GM18868 (cell line): ENCODE results near the gene FARS2.
"Not testable (repeated sequence)": the region's sequence is repeated elsewhere in the genome, so short reads cannot be mapped to it uniquely, and the experiment has no call there.

Source experiments
- ATAC-seq: cut with Tn5 transposase; IDR thresholded peaks from one replicate; pipeline ENCODE4 v1.9.1; 2021; ENCODE audit warnings: mild to moderate bottlenecking, moderate library complexity; ENCODE audit not compliant: unreplicated experiment

FARS2 gene

DNA sequence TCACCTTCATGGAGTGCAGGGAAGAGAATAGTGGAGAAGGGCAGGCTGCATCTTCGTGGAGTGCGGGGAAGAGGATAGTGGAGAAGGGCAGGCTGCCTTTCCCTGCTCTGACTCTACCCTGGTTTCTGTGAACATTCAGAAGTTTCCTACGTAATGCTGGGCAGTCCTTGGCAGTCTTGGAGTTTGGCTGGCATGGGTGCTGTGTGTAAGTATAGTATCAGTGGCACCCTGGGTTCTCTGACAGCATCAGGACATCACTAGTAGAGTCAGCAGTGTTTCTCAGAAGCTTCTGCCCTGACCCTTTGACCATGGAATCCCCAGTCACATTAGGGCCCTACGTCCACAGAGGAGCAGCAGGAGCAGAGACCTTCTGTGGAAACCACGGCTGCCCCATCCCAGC, 392.5 kb downstream of the FARS2 start:
- ATAC-seq: no peak

DNA sequence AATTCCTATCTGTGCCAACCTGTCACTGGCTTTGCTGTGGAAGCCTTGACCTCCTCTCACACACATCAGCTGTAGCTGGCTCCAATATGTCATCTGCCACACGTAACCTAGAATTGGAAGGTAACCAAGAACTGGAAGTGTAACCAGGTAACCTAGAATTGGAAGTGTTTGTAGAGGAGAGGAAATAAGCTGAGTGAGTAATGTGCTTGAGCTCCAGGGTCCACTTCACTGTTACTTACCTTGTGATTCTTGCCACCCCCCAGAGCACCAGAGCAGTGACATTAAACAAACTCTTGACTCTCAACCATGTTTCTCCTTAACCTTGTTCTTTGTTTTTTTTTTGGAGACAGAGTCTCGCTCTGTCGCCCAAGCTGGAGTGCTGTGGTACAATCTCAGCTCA, 394.9 kb downstream of the FARS2 start:
- ATAC-seq: no peak

DNA sequence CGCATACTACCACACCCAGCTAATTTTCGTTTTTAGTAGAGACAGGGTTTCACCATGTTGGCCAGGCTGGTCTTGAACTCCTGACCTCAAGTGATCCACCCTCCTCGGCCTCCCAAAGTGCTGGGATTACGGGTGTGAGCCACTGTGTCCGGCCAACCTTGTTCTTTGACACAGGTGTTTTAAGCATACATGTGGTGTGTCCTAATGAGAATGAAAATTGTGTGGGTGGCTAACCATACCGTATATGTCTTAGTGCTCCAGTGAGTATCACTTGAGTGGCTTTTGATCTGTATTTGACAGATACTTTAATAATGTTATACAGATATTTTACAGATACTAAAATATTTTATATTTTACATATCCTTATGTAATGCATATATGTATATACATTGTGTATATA, 395.4 kb downstream of the FARS2 start:
- not testable (repeated sequence) for ATAC-seq

DNA sequence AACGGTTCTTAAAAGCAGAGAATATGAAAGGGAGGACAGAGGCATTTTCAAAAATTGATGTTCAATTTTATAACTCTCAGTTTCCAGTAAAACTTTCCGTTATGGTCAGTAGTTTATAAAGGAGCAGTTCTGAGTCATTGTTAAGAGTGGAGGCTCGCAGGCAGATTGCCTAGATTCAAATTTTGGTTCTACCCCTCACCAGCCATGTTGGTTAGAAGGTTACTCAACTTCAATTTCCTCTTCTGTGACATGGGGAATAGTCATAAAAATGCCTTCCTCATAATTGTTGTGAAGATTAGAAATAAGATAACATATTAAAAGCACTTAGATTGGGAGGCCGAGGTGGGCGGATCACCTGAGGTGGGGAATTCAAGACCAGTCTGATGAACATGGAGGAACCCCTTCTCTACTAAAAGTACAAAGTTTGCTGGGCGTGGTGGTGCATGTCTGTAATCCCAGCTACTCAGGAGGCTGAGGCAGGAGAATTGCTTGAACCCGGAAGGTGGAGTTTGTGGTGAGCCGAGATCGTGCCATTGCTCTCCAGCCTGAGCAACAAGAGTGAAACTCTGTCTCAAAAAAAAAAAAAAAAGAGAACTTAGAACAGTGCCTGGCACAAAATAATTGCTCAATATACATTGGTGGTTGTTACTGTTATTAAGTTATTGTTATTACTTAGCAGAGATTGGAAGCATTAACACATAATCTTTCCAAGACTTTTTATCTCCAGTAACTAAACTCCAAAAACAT, 396.5 kb downstream of the FARS2 start:
- no peak for ATAC-seq

DNA sequence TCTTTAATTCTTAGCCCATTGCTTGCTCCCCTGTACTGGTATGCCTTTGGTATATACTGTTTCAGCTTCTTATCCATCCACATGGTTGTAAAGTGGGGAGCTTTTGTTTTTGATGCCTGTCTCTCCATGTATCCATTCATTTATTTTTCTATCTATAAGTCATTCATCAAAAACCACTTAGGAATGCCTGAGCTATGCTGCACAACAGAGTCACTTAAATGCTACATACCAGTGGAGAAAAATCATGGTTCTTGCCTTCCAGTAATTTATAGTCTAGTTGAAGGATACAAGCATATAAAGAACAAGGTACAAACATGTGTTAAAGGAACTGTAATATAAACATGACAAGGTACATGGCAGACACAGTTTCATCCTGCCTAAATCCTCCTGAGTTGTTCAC, 398.2 kb downstream of the FARS2 start:
- ATAC-seq: no peak

DNA sequence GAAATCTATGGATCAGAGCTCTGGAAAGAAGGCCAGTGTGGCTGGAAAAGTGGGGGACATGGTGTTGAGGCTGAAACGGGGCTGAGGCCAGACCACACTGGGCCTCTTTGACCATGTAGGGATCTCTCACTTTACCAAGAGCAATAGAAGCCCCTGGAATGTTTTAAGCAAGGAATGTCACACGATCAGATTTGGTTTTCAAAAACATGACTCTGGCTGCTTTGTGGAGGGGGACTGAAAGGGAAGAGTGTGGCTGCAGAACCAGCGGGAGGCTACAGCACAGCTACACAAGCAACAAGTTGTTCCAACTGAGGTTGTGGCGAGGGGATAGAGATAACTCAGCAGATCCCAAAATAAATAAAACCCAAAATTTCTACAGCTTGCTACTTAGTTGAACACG, 399.5 kb downstream of the FARS2 start:
- no peak for ATAC-seq

DNA sequence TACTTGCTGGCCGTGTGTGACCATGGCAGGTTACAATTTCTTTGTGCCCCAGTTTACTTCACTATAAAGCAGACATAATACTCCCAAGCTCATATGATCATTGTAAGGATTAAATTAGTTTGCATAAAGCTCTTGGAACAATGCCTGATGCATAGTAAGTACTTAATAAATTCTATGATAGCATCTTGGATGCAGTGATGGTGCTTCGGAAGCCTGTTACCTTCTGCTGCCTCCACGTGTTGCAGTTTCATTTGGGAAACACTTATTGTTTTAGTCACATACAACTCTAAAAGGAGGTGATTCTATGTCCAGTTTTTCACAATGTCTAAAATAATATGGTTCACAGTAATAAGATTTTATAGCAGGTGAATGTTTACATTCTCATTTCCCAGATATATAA, 401.5 kb downstream of the FARS2 start:
- ATAC-seq: no peak

DNA sequence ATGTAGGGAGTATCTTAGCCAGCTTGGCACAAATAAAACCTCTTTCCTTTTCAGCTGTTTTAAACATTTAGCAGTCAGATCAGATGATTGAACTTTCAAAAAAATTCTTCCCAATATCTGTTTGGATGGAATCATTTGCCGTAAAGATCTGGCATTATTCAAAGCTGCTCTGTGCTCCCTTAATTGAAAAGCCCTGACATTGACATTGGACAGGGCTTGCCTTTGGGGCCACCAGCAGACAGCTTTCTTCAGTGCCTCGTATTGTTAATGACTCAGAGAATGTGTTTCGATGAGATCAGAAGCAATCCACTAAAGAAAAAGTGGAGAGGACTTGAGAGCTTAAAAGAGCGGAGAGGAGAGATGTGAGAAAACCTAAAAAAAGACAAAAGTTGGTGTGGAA, 401.9 kb downstream of the FARS2 start:
- ATAC-seq: no peak

DNA sequence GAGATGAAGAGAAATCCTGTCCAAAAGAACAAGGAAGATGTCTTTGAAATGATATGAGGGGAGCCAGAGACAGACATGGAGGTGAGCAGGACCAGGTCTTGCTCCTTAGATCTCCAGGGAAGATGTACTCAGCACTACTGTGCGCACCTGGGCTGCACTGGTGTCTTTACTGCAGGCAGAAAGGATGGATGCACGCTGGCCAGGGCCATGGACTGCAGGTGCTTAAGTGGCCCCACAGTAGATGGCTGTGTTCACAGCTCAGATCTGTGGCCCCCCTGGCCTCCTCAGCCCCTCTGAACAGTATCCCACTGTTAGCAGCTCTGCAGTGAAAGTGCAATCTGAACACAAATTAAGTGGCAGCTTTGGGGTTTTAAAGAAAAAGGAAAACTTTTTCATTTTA, 402.4 kb downstream of the FARS2 start:
- no peak for ATAC-seq

DNA sequence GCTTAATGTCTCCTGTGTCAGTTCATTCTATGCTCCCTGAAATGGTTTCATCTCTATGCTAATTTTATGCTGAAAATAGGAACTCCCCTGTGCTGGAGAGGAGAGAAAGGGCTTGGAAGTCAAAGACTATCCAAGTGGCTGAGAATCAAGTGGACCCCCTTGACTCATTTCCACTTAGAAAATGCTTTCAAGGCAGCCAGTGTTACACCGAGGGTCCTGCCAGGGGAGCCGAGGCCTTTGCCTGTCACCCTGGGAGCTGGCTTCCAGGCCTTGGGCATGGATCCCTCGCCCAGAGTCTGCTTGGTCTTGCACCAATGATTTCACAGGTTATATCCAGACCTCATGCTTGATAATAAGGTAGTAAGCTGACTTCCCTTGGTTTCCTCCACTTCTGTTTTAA, 402.8 kb downstream of the FARS2 start:
- no peak for ATAC-seq

DNA sequence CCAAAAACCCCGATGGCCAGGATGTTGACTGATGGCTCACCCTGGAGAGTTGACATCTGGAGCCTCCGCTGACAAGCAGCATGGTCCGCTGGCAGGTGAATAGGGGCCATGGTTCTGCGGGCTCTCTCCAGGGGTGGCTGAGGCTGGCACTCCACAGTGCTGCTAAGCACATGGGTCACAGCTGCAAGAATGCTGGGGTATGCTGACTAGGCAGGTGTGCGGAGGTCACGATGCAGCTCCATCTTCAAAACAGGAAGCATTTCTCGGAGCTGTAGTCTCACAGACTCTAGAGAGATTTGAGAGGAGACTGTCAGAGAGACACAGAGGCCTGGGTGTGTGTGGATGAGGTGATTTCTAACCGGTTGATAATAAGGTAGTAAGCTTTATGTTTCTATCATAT, 403.9 kb downstream of the FARS2 start:
- ATAC-seq: no peak

DNA sequence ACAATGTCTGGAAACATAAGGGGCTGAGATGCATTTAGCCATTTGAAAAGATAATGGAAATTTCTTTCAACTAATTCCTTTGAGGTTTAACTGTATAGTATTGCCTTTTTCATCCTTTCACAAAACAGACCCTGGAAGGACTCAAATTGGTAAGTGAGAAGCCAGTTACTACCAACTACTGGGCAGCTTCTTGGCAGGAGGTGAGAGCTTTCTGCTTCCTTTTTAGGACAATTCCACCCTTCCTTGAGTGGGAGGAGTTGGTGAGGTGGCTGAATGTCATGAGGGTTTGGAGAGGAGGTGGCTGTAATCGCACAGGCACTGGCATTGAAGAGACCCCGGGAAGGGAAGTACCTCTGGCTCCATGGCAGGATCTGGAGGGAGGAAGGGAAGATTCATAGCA, 404.4 kb downstream of the FARS2 start:
- ATAC-seq: no peak

DNA sequence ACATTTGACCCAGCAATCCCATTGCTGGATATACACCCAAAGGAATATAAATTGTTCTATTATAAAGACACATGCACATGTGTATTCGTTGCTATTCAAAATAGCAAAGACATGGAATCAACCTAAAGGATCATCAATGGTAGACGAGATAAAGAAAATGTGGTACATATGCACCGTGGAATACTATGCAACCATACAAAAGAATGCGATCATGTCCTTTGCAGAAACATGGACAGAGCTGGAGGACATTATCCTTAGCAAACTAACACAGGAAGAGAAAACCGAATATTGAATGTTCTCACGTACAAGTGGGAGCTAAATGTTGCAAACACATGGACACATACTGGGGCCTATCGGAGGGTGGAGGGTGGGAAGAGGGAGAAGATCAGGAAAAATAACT, 405.4 kb downstream of the FARS2 start:
- ATAC-seq: no peak

DNA sequence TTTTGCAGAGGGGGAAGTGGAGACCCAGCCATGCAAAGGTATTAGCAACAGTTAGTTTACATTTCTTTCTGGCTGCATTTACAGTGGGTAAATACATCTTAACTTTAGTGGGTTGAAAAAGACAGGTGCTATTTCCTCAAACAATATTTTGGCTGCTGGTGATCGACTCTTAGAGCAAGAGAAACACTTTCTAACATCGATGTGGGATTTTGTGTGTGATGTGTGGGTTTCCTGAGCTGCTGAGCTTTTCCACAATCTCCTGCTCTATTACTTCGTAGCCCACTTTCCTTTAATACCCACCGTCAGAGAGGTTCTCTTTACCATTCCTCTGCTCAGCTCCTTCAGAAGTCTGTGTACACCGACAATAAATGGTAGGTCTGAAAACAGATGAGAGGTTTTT, 406.4 kb downstream of the FARS2 start:
- no peak for ATAC-seq

DNA sequence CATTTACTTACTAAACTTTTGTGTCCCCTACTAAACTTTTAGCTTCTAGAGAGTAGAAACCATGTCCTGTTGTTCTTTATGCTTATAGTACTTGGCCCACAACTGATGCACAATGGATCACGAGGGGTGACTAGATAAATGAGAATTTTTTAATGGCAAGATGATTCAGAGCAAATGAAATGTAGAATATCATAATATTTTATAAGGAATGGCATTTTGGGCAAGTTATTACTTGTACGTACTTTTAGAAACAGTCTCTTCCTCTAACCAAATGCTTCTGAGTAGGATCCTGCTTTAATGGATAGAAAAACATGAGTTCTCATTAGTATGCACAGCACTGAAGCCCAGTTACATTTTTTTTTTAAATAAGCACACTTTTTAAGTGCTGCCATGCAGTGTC, 409.1 kb downstream of the FARS2 start:
- ATAC-seq: no peak

DNA sequence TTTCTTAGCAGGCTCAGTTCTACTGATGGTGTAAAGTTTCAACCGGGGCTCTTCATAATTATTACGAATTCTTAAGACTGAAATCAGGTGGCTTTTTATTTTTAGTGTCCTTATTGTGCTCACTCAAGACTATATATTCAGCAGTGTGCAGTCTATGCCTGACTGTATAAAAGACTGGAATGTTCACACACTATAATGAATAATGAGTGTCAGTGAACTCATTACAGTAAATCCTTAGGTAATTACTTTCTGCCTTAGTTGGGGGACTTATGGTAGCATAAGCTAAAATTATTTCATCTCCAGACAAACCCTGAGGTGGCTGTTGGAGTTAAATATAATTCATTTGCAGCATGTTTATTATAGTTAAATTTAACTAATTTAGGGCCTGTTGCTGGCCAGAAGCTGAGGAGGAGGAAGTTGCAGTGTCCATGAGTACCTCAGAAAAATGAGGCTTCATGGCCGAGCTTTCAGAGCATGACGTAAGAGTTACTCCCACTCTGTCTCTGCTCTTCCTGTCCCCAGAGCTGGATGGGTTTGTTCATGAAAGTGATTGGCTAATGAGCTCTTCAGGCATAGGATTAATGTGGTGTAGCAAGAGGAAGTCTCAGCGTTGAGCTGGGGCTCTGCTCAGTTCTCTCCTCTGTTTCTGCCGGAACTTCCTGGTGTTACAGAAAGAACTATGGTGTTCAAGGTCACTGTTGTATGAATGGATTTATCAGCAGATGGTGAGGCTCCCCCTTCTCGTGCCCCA, 409.7 kb downstream of the FARS2 start:
- no peak for ATAC-seq

DNA sequence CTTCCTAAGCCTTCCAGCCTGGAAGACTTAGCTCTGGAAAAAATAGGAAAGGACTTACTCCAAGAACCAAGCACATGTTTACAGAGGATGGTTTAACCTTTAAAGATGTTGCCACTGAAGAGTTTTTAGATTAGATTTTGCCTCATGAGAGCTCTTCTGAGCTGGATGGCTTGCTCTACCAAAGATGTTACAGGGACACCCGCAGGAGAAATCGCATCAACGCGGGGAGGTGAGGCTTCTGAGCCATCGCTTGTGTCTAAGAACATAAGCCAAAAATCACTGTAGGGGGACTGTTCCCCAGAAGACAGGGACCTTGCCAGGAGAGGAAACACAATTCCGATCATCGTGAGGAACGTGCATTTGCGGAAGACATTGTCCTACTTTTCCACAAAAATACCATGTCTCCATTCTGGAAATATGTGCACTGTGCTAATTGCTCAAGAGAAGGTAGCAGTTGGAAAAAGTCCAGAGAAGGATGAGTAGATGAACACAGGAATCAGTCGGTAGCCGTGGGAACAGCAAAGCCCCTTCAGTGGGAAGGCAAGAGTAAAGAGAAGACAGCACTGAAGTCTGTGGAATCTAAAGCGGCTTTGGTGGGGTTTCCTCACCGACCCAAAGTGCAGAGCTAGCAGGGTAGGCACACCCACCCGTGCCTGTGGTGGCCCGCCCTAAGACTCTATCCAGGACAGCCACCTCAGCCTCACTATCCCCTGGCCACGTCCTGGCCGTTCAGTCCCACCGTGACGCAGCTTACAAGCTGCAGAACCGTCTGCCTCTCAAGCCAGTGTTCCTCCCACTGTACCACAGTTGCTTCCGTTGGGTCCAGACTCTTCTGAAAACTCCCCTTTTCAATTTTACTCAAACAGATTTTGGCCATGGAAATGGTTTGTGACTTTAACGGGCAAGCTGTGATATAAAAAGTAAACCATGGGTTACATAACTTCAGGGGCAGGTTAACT, 410.6 kb downstream of the FARS2 start:
- ATAC-seq: no peak

DNA sequence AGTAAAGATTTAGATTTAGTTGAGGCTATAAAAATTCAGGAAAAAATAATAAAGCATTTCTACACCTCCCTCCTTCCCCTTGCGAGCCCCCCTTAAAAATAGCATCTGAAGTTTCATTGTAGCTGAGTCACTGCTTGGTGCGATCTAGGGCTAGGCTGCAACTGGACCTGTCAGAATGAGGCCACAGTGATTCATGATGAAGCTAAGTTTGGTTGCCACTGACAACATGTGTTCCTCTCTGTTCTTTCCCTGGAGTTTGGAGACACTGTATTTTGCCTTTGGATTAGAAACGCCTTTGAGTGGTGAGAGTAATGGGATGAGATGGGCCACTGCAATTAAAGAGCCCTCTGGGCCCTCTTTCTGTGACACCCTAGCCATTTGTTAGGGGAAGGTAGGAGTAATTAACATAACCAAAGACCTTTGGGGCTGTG, 411.3 kb downstream of the FARS2 start:
- ATAC-seq: no peak

DNA sequence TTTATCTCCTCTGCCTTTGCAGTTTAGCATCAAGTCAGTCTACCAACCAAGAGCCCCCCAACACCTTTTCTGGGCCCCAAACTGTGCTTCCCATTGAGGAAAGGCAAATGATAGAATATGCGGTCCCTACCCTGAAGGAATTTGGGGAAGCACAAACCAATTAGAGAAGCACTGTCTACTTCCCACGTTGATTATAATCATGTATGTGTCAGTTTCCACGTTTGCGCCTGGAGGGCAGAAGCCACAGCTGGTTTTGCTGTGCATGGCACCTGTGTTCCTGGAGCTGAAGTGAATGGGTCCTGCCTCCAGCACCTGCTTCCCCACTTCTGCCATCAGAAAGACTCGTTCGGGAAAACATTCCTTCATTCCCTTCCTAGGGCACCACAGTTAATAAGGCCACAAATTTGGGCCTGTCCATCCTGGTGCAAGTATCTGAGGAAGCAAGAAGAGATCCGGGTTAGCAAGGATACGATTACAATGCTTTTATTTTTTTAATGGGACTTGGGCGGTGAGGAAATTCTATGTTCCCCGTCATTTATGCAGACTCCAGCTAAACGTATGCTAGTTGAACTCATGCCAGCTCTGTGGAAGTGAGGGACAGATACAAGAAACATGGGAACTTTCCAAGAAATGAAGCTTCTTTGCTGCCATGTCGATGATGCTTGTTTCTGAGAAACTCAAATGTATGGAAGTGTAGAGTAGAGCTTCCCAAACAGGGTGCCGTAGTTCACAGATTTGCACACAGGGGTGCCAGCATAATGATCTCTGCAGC, 411.9 kb downstream of the FARS2 start:
- ATAC-seq: no peak

DNA sequence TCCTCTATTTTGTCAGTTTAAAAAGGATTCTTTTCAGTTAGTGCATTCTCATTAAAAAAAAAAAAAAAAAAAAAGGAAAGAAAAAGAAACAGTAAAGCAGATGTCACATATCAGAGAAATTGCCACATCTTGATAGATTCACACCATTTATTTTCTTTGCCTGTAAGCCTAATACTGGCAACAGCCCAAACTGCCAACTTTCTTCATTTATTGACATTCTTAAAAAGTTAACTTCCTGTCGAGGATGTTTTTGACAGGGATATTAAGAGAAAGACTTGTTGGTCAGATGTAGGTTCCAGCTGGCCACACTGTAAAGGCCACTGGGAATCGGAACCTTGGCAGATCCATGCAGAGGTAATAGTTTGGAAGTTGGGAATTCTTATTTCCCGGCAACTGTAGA, 412.8 kb downstream of the FARS2 start:
- ATAC-seq: no peak

DNA sequence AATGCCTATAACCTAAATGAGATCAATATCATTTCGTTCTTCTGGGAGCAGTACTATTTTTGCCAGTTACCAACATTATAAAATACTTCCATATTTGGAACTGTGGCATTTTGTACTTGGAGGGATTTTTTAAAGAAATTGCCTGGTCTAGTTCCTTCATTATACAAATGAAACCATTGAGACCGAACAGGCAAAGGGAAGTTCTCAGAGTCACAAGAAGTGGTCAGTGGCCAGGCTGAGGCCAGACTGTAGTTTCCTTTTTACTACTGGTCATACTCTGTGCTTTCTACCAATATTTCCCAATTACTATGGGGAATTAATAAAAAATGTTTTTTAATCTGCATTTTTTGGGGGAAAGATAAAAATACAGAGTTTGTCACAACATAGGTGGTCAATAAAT, 413.4 kb downstream of the FARS2 start:
- no peak for ATAC-seq
